PC-3 (cell line): ENCODE measurements around the gene SKIDA1. TPM values are rescaled to one million over a fixed set of nuclear protein-coding genes. Genes with fewer than 3 reads are reported as not detected.

Experiments
- ATAC-seq: fragments of 200-7000 bp; cut with Tn5 transposase; 2 replicates; pipeline ENCODE4 v1.9.1; 2020; ENCODE audit warnings: mild to moderate bottlenecking, moderate library complexity
- BruUV-seq: library from RNA; stranded (reverse); fragments of 400-500 nt; replicated peaks from 2 replicates; lab custom pipeline; 2021; lab: Mats Ljungman, UMichigan
- CTCF ChIA-PET: fragments of 300-600 bp; sonication (Branson Sonifier 250); formaldehyde crosslinking; loops from one replicate; lab custom pipeline; 2022; ENCODE audit warnings: antibody characterized with exemption; lab: Charles Lee
- POLR2A ChIA-PET: fragments of 300-600 bp; sonication (Branson Sonifier 250); formaldehyde crosslinking; loops from one replicate; lab custom pipeline; 2022; ENCODE audit warnings: antibody characterized with exemption; ENCODE audit not compliant: unreplicated experiment; lab: Charles Lee
- DNase-seq: peaks from one replicate; pipeline ENCODE4 v3.0.0-alpha.2; 2015
- H2AFZ ChIP-seq: fragments of 300-600 bp; sonication (generic); 2 replicates; pipeline ENCODE4 v1.6.0; 2016; ENCODE audit warnings: antibody characterized with exemption, low read length
- H3F3A ChIP-seq: fragments of 300-600 bp; sonication (generic); one replicate; pipeline ENCODE4 v1.6.0; 2017; ENCODE audit warnings: antibody characterized with exemption, low read length, control low read depth, mild to moderate bottlenecking; ENCODE audit not compliant: unreplicated experiment
- H3K27ac ChIP-seq: fragments of 300-600 bp; sonication (generic); 2 replicates; pipeline ENCODE4 v1.5.1; 2016; ENCODE audit warnings: mild to moderate bottlenecking, low read length
- H3K27me3 ChIP-seq: fragments of 300-600 bp; sonication (generic); 2 replicates; pipeline ENCODE4 v1.6.1; 2016; ENCODE audit warnings: low read length, mixed read lengths
- H3K36me3 ChIP-seq: fragments of 300-600 bp; sonication (generic); 2 replicates; pipeline ENCODE4 v1.6.1; 2016; ENCODE audit warnings: low read depth, mixed run types, low read length, mixed read lengths
- H3K4me1 ChIP-seq: fragments of 300-600 bp; sonication (generic); 2 replicates; pipeline ENCODE4 v1.5.1; 2016; ENCODE audit warnings: low read length; ENCODE audit not compliant: insufficient read depth
- H3K4me2 ChIP-seq: fragments of 300-600 bp; sonication (generic); 2 replicates; pipeline ENCODE4 v1.6.0; 2016; ENCODE audit warnings: low read length
- H3K4me3 ChIP-seq: fragments of 300-600 bp; sonication (generic); 2 replicates; pipeline ENCODE4 v1.5.1; 2016; ENCODE audit warnings: mild to moderate bottlenecking, low read length, mixed read lengths
- H3K79me2 ChIP-seq: fragments of 300-600 bp; sonication (generic); 2 replicates; pipeline ENCODE4 v1.6.1; 2017; ENCODE audit warnings: low read length, mixed read lengths
- H3K9ac ChIP-seq: fragments of 300-600 bp; sonication (generic); 2 replicates; pipeline ENCODE4 v1.6.0; 2016; ENCODE audit warnings: mild to moderate bottlenecking, low read length
- H3K9me2 ChIP-seq: fragments of 300-600 bp; sonication (generic); replicated peaks from 2 replicates; pipeline ENCODE4 v1.6.1; 2016; ENCODE audit warnings: mixed run types, low read length, mixed read lengths
- H3K9me3 ChIP-seq: fragments of 300-600 bp; sonication (generic); 2 replicates; pipeline ENCODE4 v1.6.1; 2016; ENCODE audit warnings: low read length, mixed read lengths
- H4K20me1 ChIP-seq: fragments of 300-600 bp; sonication (generic); 2 replicates; pipeline ENCODE4 v1.6.1; 2016; ENCODE audit warnings: low read length, mixed read lengths
- CTCF ChIP-seq: fragments of 300-600 bp; sonication (generic); conservative IDR thresholded peaks from 2 replicates; pipeline ENCODE4 v1.5.1; 2017; ENCODE audit warnings: antibody characterized with exemption, low read depth, mild to moderate bottlenecking, low read length
- EZH2 ChIP-seq: fragments of 300-600 bp; sonication (generic); IDR thresholded peaks from one replicate; pipeline ENCODE4 v1.6.1; 2017; ENCODE audit warnings: antibody characterized with exemption, mild to moderate bottlenecking, low read length; ENCODE audit not compliant: unreplicated experiment
- EZH2phosphoT487 ChIP-seq: fragments of 300-600 bp; sonication (generic); IDR thresholded peaks from 2 replicates; pipeline ENCODE4 v1.6.1; 2018; ENCODE audit warnings: mild to moderate bottlenecking, antibody characterized with exemption, low read length, borderline replicate concordance
- intact Hi-C: fragments of 100-400 bp; cut with micrococcal nuclease; formaldehyde crosslinking; loops from 2 replicates; pipeline ENCODE4 v1.9.0; 2023
- total RNA-seq: library from RNA; depleted of rRNA; stranded (reverse); fragments of >200 nt; gene quantifications from 2 replicates; pipeline ENCODE4 v1.2.3, GENCODE V29; 2014

Gene SKIDA1
- total RNA-seq, 1 experiment from 2014 or later = 0.26 TPM

GRCh38 chr10:21524131-21524525 lies 1.4 kb downstream of the SKIDA1 start:
- BruUV-seq = no TSS peak
- Histone ChIP-seq H3K27ac (no peak overlapping the region), H3K4me2 (no peak overlapping the region), H3K9me3 (no peaks in the 10 kb centered on the region), H4K20me1 (no peaks in the 10 kb centered on the region), H3K36me3 (no peaks in the 10 kb centered on the region), H3K9ac (no peak overlapping the region), H3K4me3 (no peak overlapping the region), H3K9me2 (no peaks in the 10 kb centered on the region), H3F3A (no peaks in the 10 kb centered on the region), H3K27me3 (no peaks in the 10 kb centered on the region), H2AFZ (no peak overlapping the region), H3K4me1 (peaks cover 28% of the 10 kb centered on the region), H3K79me2 (no peaks in the 10 kb centered on the region)
- intact Hi-C loops = loop anchor here (10.0 kb wide), 2 partner anchors 201 to 359 kb away; no protein-coding TSS in a partner anchor
- ATAC-seq = no peak
- ChIA-PET POLR2A (no interaction called here), CTCF (no interaction called here)
- TF ChIP-seq EZH2phosphoT487 (no peak), EZH2 (no peak), CTCF (no peak)
- DNase-seq = no peak

- peaks cover 28% of the 10 kb centered on the region for H3K4me1 ChIP-seq
- H3K27me3 ChIP-seq = no peaks in the 10 kb centered on the region
- no peak overlapping the region for H3K4me2 ChIP-seq
- intact Hi-C loops = loop anchor here (10.0 kb wide), 2 partner anchors 201 to 359 kb away; no protein-coding TSS in a partner anchor
- H3K9me2 ChIP-seq = no peaks in the 10 kb centered on the region
- no peak overlapping the region for H2AFZ ChIP-seq
- H3K36me3 ChIP-seq = no peaks in the 10 kb centered on the region
- no peak overlapping the region for H3K9ac ChIP-seq
- no peak for DNase-seq
- H3K79me2 ChIP-seq = no peaks in the 10 kb centered on the region
- H3K4me3 ChIP-seq = no peak overlapping the region
- no peaks in the 10 kb centered on the region for H4K20me1 ChIP-seq
- ChIA-PET CTCF (no interaction called here), POLR2A (no interaction called here)
- no peak for TF ChIP-seq CTCF
- TF ChIP-seq EZH2 = no peak
- TF ChIP-seq EZH2phosphoT487 = no peak
- no peaks in the 10 kb centered on the region for H3K9me3 ChIP-seq
- no peaks in the 10 kb centered on the region for H3F3A ChIP-seq
- ATAC-seq = no peak
- H3K27ac ChIP-seq = no peak overlapping the region
- BruUV-seq = no TSS peak
Measured at GRCh38 chr10:21523557-21524008, 1.9 kb downstream of the SKIDA1 start.

GRCh38 chr10:21522631-21523406 lies 2.7 kb downstream of the SKIDA1 start:
- DNase-seq = no peak

More at GRCh38 chr10:21522631-21523406, 2.7 kb downstream of the SKIDA1 start:
- CTCF ChIA-PET = no interaction called here
- TF ChIP-seq CTCF = no peak
- TF ChIP-seq EZH2phosphoT487 = no peak
- no peak for TF ChIP-seq EZH2
- H3K36me3 ChIP-seq = no peaks in the 10 kb centered on the region
- no peaks in the 10 kb centered on the region for H3K9me2 ChIP-seq
- POLR2A ChIA-PET = no interaction called here
- intact Hi-C loops = loop anchor here (10.0 kb wide), 2 partner anchors 202 to 358 kb away; no protein-coding TSS in a partner anchor
- no peak overlapping the region for H3K4me2 ChIP-seq
- no TSS peak for BruUV-seq
- H3K27me3 ChIP-seq = no peaks in the 10 kb centered on the region
- no peaks in the 10 kb centered on the region for H3K79me2 ChIP-seq
- H3F3A ChIP-seq = no peaks in the 10 kb centered on the region
- no peak overlapping the region for H3K4me3 ChIP-seq
- peaks cover 21% of the 10 kb centered on the region for H3K4me1 ChIP-seq
- H3K9me3 ChIP-seq = no peaks in the 10 kb centered on the region
- H3K27ac ChIP-seq = no peak overlapping the region
- no peak overlapping the region for H2AFZ ChIP-seq
- ATAC-seq = no peak
- H4K20me1 ChIP-seq = no peaks in the 10 kb centered on the region
- no peak overlapping the region for H3K9ac ChIP-seq
